ENCODE results near the gene SLC7A1.

SLC7A1 gene

DNA sequence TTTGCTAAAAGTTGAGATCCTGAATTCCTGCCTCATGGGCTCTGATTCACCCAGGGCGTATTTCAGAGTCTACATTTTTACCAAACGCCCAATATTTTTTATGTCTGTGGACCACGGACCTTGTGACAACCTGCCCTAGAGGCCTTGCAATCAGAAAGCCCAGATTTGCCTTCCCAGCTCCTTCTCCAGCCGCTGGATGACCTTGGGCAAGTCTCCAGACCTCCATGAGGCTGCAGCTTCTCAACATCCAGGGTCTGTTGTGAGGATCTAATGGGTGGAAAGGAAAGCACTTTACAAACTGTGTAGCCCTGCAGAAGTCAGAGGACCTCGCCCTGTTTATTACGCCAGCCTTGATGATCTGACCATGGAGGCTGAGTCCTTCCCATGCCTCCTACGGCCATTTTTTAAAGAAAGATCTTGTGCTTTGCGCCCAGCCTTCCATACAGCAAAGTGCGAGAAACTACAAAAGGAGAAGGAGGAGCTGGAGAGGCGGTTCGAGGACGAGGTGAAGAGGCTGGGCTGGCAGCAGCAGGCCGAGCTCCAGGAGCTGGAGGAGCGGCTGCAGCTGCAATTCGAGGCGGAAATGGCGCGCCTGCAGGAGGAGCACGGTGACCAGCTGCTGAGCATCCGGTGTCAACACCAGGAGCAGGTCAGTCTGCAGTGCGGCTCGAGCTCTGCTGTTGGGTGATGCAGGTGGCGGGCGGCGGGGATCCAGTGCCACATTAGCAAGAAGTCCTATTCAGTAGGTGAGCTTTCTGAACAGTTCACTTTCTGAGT, 115.6 kb downstream of the SLC7A1 start:
- Histone ChIP-seq H3K4me3 (ENCODE audit: low read depth, low read length, poor library complexity, severe bottlenecking) (no peak overlapping the region), H2AFZ (ENCODE audit: low read length) (no peak overlapping the region), H3K79me2 (ENCODE audit: insufficient read depth, low read length) (no peaks in the 10 kb centered on the region), H3K9me3 (ENCODE audit: low read length) (no peaks in the 10 kb centered on the region), H3K27me3 (ENCODE audit: insufficient read depth, low read length) (peaks cover 9% of the 10 kb centered on the region; the same call in 1 of the 2 replicates), H3K4me1 (ENCODE audit: insufficient read depth, low read length, severe bottlenecking) (peaks cover 7% of the 10 kb centered on the region), H3K9me2 (ENCODE audit: low read depth, low read length) (no peaks in the 10 kb centered on the region), H3K9ac (ENCODE audit: low read length) (no peak overlapping the region), H4K20me1 (ENCODE audit: insufficient read depth, low read length) (no peaks in the 10 kb centered on the region), H3K27ac (ENCODE audit: low read depth, low read length, poor library complexity, severe bottlenecking) (no peak overlapping the region), H3K36me3 (ENCODE audit: insufficient read depth, low read length) (no peaks in the 10 kb centered on the region), H3K4me2 (ENCODE audit: low read length) (no peak overlapping the region), H3F3A (ENCODE audit: insufficient read depth, low read length) (no peaks in the 10 kb centered on the region)
- TF ChIP-seq EZH2 (IDR thresholded peaks at IDR 0.05; ENCODE audit: borderline replicate concordance, low read length) (no peak), CTCF (IDR thresholded peaks at IDR 0.05; ENCODE audit: low read length) (no peak)

GRCh38 chr13:29476046-29476445, 119.4 kb downstream of the SLC7A1 start:
- TF ChIP-seq CTCF (IDR thresholded peaks at IDR 0.05; ENCODE audit: low read length) (no peak), EZH2 (IDR thresholded peaks at IDR 0.05; ENCODE audit: borderline replicate concordance, low read length) (no peak)
- no peak overlapping the region for H2AFZ ChIP-seq (ENCODE audit: low read length)
- no peaks in the 10 kb centered on the region for H3F3A ChIP-seq (ENCODE audit: insufficient read depth, low read length)
- 0 out of 2 replicates have a peak, but pooled peaks cover 4% of the 10 kb centered on the region for H3K27me3 ChIP-seq (ENCODE audit: insufficient read depth, low read length)
- no peaks in the 10 kb centered on the region for H3K36me3 ChIP-seq (ENCODE audit: insufficient read depth, low read length)
- no peaks in the 10 kb centered on the region for H3K79me2 ChIP-seq (ENCODE audit: insufficient read depth, low read length)
- no peak overlapping the region for H3K4me2 ChIP-seq (ENCODE audit: low read length)
- no peak overlapping the region for H3K27ac ChIP-seq (ENCODE audit: low read depth, low read length, poor library complexity, severe bottlenecking)
- no peaks in the 10 kb centered on the region for H3K9me2 ChIP-seq (ENCODE audit: low read depth, low read length)
- H3K4me3 ChIP-seq (ENCODE audit: low read depth, low read length, poor library complexity, severe bottlenecking), result no peak overlapping the region
- H3K4me1 ChIP-seq (ENCODE audit: insufficient read depth, low read length, severe bottlenecking), result no peaks in the 10 kb centered on the region
- no peaks in the 10 kb centered on the region for H3K9me3 ChIP-seq (ENCODE audit: low read length)
- no peak overlapping the region for H3K9ac ChIP-seq (ENCODE audit: low read length)
- no peaks in the 10 kb centered on the region for H4K20me1 ChIP-seq (ENCODE audit: insufficient read depth, low read length)

DNA sequence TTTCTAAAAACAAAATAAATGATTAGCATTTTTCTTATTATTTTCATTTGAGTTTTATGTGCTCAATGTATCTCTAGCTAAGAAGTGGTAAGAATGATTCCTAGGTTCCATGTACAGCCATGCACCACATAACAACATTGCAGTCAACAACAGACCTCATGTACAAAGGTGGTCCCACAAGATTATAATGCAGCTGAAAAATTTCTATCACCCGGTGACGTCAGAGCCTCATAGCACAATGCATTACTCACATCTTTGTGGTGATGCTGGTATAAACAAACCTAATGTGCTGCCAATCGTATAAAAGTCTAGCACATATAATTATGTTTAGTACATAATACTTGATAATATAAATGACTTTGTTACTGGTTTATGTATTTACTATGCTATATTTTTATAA, 120.5 kb downstream of the SLC7A1 start:
- TF ChIP-seq CTCF (IDR thresholded peaks at IDR 0.05; ENCODE audit: low read length), result no peak
- no peak for TF ChIP-seq EZH2 (IDR thresholded peaks at IDR 0.05; ENCODE audit: borderline replicate concordance, low read length)
- Histone ChIP-seq H4K20me1 (ENCODE audit: insufficient read depth, low read length) (no peaks in the 10 kb centered on the region), H3K9me2 (ENCODE audit: low read depth, low read length) (no peaks in the 10 kb centered on the region), H3K4me1 (ENCODE audit: insufficient read depth, low read length, severe bottlenecking) (no peaks in the 10 kb centered on the region), H3K9me3 (ENCODE audit: low read length) (no peaks in the 10 kb centered on the region), H3K79me2 (ENCODE audit: insufficient read depth, low read length) (no peaks in the 10 kb centered on the region), H3K27me3 (ENCODE audit: insufficient read depth, low read length) (0 out of 2 replicates have a peak, but pooled peaks cover 4% of the 10 kb centered on the region), H3K27ac (ENCODE audit: low read depth, low read length, poor library complexity, severe bottlenecking) (no peak overlapping the region), H2AFZ (ENCODE audit: low read length) (no peak overlapping the region), H3F3A (ENCODE audit: insufficient read depth, low read length) (no peaks in the 10 kb centered on the region), H3K4me3 (ENCODE audit: low read depth, low read length, poor library complexity, severe bottlenecking) (no peak overlapping the region), H3K9ac (ENCODE audit: low read length) (no peak overlapping the region), H3K36me3 (ENCODE audit: insufficient read depth, low read length) (no peaks in the 10 kb centered on the region), H3K4me2 (ENCODE audit: low read length) (no peak overlapping the region)
